ENCODE measurements around the gene ADGRA1.

ADGRA1 gene

GRCh38 chr10:133060022-133060421, 27.7 kb upstream of the ADGRA1 start:
- no peak overlapping the region for H3K4me3 Mint-ChIP-seq
- DNase-seq (no peak), ATAC-seq (replicated peaks) (no peak)
- no peaks in the 10 kb centered on the region for H3K9me3 Mint-ChIP-seq
- H3K4me1 Mint-ChIP-seq (ENCODE audit: low read depth in 2 of 2), result peaks cover 13 to 18% of the 10 kb centered on the region in 2 donors
- no peak overlapping the region for H3K27ac Mint-ChIP-seq
- H3K36me3 Mint-ChIP-seq (ENCODE audit: insufficient read depth), result no peaks in the 10 kb centered on the region
- peaks cover 0 to 31% of the 10 kb centered on the region in 2 donors for H3K27me3 Mint-ChIP-seq

- H3K36me3 Mint-ChIP-seq (ENCODE audit: insufficient read depth), result no peaks in the 10 kb centered on the region
- peaks cover 13 to 18% of the 10 kb centered on the region in 2 donors for H3K4me1 Mint-ChIP-seq (ENCODE audit: low read depth in 2 of 2)
- H3K4me3 Mint-ChIP-seq, result no peak overlapping the region
- ATAC-seq (replicated peaks) (no peak), DNase-seq (no peak)
- H3K9me3 Mint-ChIP-seq, result no peaks in the 10 kb centered on the region
- peaks cover 0 to 30% of the 10 kb centered on the region in 2 donors for H3K27me3 Mint-ChIP-seq
- no peak overlapping the region for H3K27ac Mint-ChIP-seq
Measured at GRCh38 chr10:133060466-133060865, 27.3 kb upstream of the ADGRA1 start.

GRCh38 chr10:133060881-133061280, 26.8 kb upstream of the ADGRA1 start:
- no peak for ATAC-seq (replicated peaks)
- peaks cover 0 to 26% of the 10 kb centered on the region in 2 donors for H3K27me3 Mint-ChIP-seq
- no peak overlapping the region for H3K4me3 Mint-ChIP-seq
- H3K9me3 Mint-ChIP-seq, result no peaks in the 10 kb centered on the region
- no peaks in the 10 kb centered on the region for H3K36me3 Mint-ChIP-seq (ENCODE audit: insufficient read depth)
- no peak for DNase-seq
- peaks cover 13 to 18% of the 10 kb centered on the region in 2 donors for H3K4me1 Mint-ChIP-seq (ENCODE audit: low read depth in 2 of 2)
- no peak overlapping the region for H3K27ac Mint-ChIP-seq

GRCh38 chr10:133061296-133062038, 26.3 kb upstream of the ADGRA1 start:
- no peak overlapping the region for H3K4me3 Mint-ChIP-seq
- no peaks in the 10 kb centered on the region for H3K36me3 Mint-ChIP-seq (ENCODE audit: insufficient read depth)
- no peak overlapping the region for H3K27ac Mint-ChIP-seq
- H3K9me3 Mint-ChIP-seq, result no peaks in the 10 kb centered on the region
- DNase-seq, result no peak
- peaks cover 13 to 18% of the 10 kb centered on the region in 2 donors for H3K4me1 Mint-ChIP-seq (ENCODE audit: low read depth in 2 of 2)
- peaks cover 0 to 20% of the 10 kb centered on the region in 2 donors for H3K27me3 Mint-ChIP-seq
- ATAC-seq (replicated peaks), result no peak

GRCh38 chr10:133062085-133062484, 25.6 kb upstream of the ADGRA1 start:
- Mint-ChIP-seq H3K27ac (no peak overlapping the region), H3K27me3 (peaks cover 0 to 14% of the 10 kb centered on the region in 2 donors), H3K36me3 (ENCODE audit: insufficient read depth) (no peaks in the 10 kb centered on the region), H3K4me1 (ENCODE audit: low read depth in 2 of 2) (peaks cover 13 to 18% of the 10 kb centered on the region in 2 donors), H3K4me3 (no peak overlapping the region), H3K9me3 (no peaks in the 10 kb centered on the region)
- no peak for DNase-seq
- ATAC-seq (replicated peaks), result no peak

- Mint-ChIP-seq H3K36me3 (ENCODE audit: insufficient read depth) (no peaks in the 10 kb centered on the region), H3K4me3 (no peak overlapping the region), H3K9me3 (no peaks in the 10 kb centered on the region), H3K4me1 (ENCODE audit: low read depth in 2 of 2) (peaks cover 10 to 16% of the 10 kb centered on the region in 2 donors), H3K27ac (no peak overlapping the region), H3K27me3 (peaks cover 0 to 12% of the 10 kb centered on the region in 2 donors)
- DNase-seq, result no peak
- no peak for ATAC-seq (replicated peaks)
Measured at GRCh38 chr10:133062635-133063034, 25.1 kb upstream of the ADGRA1 start.

GRCh38 chr10:133067149-133068105, 20.3 kb upstream of the ADGRA1 start:
- no peak for DNase-seq
- no peak overlapping the region for H3K27ac Mint-ChIP-seq
- H3K27me3 Mint-ChIP-seq, result no peaks in the 10 kb centered on the region
- no peaks in the 10 kb centered on the region for H3K36me3 Mint-ChIP-seq (ENCODE audit: insufficient read depth)
- no peak for ATAC-seq (replicated peaks)
- H3K4me3 Mint-ChIP-seq, result no peak overlapping the region
- no peaks in the 10 kb centered on the region for H3K9me3 Mint-ChIP-seq
- H3K4me1 Mint-ChIP-seq (ENCODE audit: low read depth in 2 of 2), result no peaks in the 10 kb centered on the region

- DNase-seq, result no peak
- H3K9me3 Mint-ChIP-seq, result no peaks in the 10 kb centered on the region
- no peaks in the 10 kb centered on the region for H3K36me3 Mint-ChIP-seq (ENCODE audit: insufficient read depth)
- no peak for ATAC-seq (replicated peaks)
- H3K4me3 Mint-ChIP-seq, result no peak overlapping the region
- no peaks in the 10 kb centered on the region for H3K4me1 Mint-ChIP-seq (ENCODE audit: low read depth in 2 of 2)
- no peak overlapping the region for H3K27ac Mint-ChIP-seq
- H3K27me3 Mint-ChIP-seq, result no peaks in the 10 kb centered on the region
Measured at GRCh38 chr10:133068111-133069032, 19.4 kb upstream of the ADGRA1 start.

- H3K4me1 Mint-ChIP-seq (ENCODE audit: low read depth in 2 of 2), result no peaks in the 10 kb centered on the region
- DNase-seq, result no peak
- ATAC-seq (replicated peaks), result no peak
Measured at GRCh38 chr10:133069033-133069525, 18.6 kb upstream of the ADGRA1 start.

GRCh38 chr10:133070405-133070804, 17.3 kb upstream of the ADGRA1 start:
- ATAC-seq (replicated peaks), result no peak
- Mint-ChIP-seq H3K27me3 (peaks cover 8 to 17% of the 10 kb centered on the region in 2 donors), H3K36me3 (ENCODE audit: insufficient read depth) (no peaks in the 10 kb centered on the region), H3K9me3 (no peaks in the 10 kb centered on the region), H3K4me3 (no peak overlapping the region), H3K4me1 (ENCODE audit: low read depth in 2 of 2) (no peaks in the 10 kb centered on the region), H3K27ac (no peak overlapping the region)
- no peak for DNase-seq

More at GRCh38 chr10:133069033-133069525, 18.6 kb upstream of the ADGRA1 start:
- no peak overlapping the region for H3K27ac Mint-ChIP-seq
- peaks cover 0 to 3% of the 10 kb centered on the region in 2 donors for H3K27me3 Mint-ChIP-seq
- no peak overlapping the region for H3K4me3 Mint-ChIP-seq
- no peaks in the 10 kb centered on the region for H3K9me3 Mint-ChIP-seq
- no peaks in the 10 kb centered on the region for H3K36me3 Mint-ChIP-seq (ENCODE audit: insufficient read depth)

- Mint-ChIP-seq H3K4me1 (ENCODE audit: low read depth in 2 of 2) (no peaks in the 10 kb centered on the region), H3K9me3 (no peaks in the 10 kb centered on the region), H3K36me3 (ENCODE audit: insufficient read depth) (no peaks in the 10 kb centered on the region), H3K4me3 (no peak overlapping the region), H3K27me3 (peaks cover 8 to 18% of the 10 kb centered on the region in 2 donors), H3K27ac (no peak overlapping the region)
- DNase-seq (no peak), ATAC-seq (replicated peaks) (no peak)
Measured at GRCh38 chr10:133070810-133071209, 16.9 kb upstream of the ADGRA1 start.

GRCh38 chr10:133071733-133072132, 16.0 kb upstream of the ADGRA1 start:
- Mint-ChIP-seq H3K9me3 (no peaks in the 10 kb centered on the region), H3K27ac (no peak overlapping the region), H3K4me1 (ENCODE audit: low read depth in 2 of 2) (no peaks in the 10 kb centered on the region), H3K36me3 (ENCODE audit: insufficient read depth) (no peaks in the 10 kb centered on the region), H3K4me3 (no peak overlapping the region), H3K27me3 (peaks cover 8 to 18% of the 10 kb centered on the region in 2 donors)
- DNase-seq, result no peak
- ATAC-seq (replicated peaks), result no peak

- no peak overlapping the region for H3K4me3 Mint-ChIP-seq
- ATAC-seq (replicated peaks) (no peak), DNase-seq (no peak)
- no peaks in the 10 kb centered on the region for H3K36me3 Mint-ChIP-seq (ENCODE audit: insufficient read depth)
- H3K27ac Mint-ChIP-seq, result no peak overlapping the region
- H3K9me3 Mint-ChIP-seq, result no peaks in the 10 kb centered on the region
- H3K4me1 Mint-ChIP-seq (ENCODE audit: low read depth in 2 of 2), result no peaks in the 10 kb centered on the region
- peaks cover 8 to 18% of the 10 kb centered on the region in 2 donors for H3K27me3 Mint-ChIP-seq
Measured at GRCh38 chr10:133072196-133072595, 15.5 kb upstream of the ADGRA1 start.

Data from effector memory CD8-positive, alpha-beta T cell (primary cell).